Dendritic cell treated with granulocyte-macrophage colony-stimulating factor and Interleukin-4, amounts not matched to agents 40 ng/mL and 50 ng/mL, for 4 days (primary cell): ENCODE measurements around the gene KLC3.

Experiments
- H3K27ac Mint-ChIP-seq: one replicate; pipeline ENCODE4 v1.8.0; 2022; ENCODE audit warnings: mild to moderate bottlenecking, mixed read lengths
- H3K27me3 Mint-ChIP-seq: one replicate; pipeline ENCODE4 v1.8.0; 2022; ENCODE audit warnings: mild to moderate bottlenecking, mixed read lengths
- H3K36me3 Mint-ChIP-seq: one replicate; pipeline ENCODE4 v1.8.0; 2022; ENCODE audit warnings: low read depth, mixed read lengths
- H3K4me1 Mint-ChIP-seq: one replicate; pipeline ENCODE4 v1.8.0; 2022; ENCODE audit warnings: low read depth, mixed read lengths
- H3K4me3 Mint-ChIP-seq: one replicate; pipeline ENCODE4 v1.8.0; 2022; ENCODE audit warnings: mild to moderate bottlenecking, moderate library complexity, mixed read lengths
- H3K9me3 Mint-ChIP-seq: one replicate; pipeline ENCODE4 v1.8.0; 2022; ENCODE audit warnings: mixed read lengths
- intact Hi-C: fragments of 100-400 bp; cut with micrococcal nuclease; formaldehyde crosslinking; loops from one replicate; pipeline ENCODE4 v1.15.0; 2022

Gene KLC3

GRCh38 chr19:45348367-45349125 is 8.0 kb downstream of the KLC3 start:
- H3K4me1 Mint-ChIP-seq, result no peaks in the 10 kb centered on the region
- H3K27me3 Mint-ChIP-seq, result peaks cover 32% of the 10 kb centered on the region
- no peak overlapping the region for H3K4me3 Mint-ChIP-seq
- intact Hi-C loops, result no loop called here
- peaks cover 39% of the 10 kb centered on the region for H3K36me3 Mint-ChIP-seq
- H3K9me3 Mint-ChIP-seq, result no peaks in the 10 kb centered on the region
- H3K27ac Mint-ChIP-seq, result no peak overlapping the region

GRCh38 chr19:45349126-45349415 is 8.5 kb downstream of the KLC3 start:
- Mint-ChIP-seq H3K36me3 (peaks cover 45% of the 10 kb centered on the region), H3K4me1 (no peaks in the 10 kb centered on the region), H3K9me3 (no peaks in the 10 kb centered on the region), H3K4me3 (no peak overlapping the region), H3K27me3 (peaks cover 32% of the 10 kb centered on the region), H3K27ac (no peak overlapping the region)
- intact Hi-C loops, result no loop called here

DNA sequence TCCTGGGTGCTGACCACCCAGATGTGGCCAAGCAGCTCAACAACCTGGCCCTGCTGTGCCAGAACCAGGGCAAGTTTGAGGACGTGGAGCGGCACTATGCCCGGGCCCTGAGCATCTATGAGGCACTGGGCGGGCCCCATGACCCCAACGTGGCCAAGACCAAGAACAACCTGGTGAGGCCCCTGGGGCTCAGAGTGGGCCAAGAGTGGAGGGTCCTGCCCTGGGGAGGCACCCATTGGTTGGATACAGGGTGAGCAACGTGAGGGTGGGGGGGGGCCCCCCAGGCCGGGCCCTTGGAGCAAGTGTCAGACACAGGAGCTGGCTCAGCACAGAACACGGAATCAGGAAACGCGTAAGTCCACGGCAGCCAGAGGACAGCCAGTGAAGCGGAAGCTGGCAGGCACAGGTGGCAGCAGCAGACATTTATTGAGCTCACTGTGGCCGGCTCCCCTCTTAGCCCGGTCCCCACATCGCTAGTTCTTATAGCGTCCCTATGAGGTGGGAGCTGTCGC is 8.9 kb downstream of the KLC3 start:
- Mint-ChIP-seq H3K9me3 (no peaks in the 10 kb centered on the region), H3K27ac (no peak overlapping the region), H3K27me3 (peaks cover 32% of the 10 kb centered on the region), H3K4me3 (no peak overlapping the region), H3K36me3 (peaks cover 49% of the 10 kb centered on the region), H3K4me1 (no peaks in the 10 kb centered on the region)
- intact Hi-C loops, result no loop called here

GRCh38 chr19:45350477-45351058 is 10.0 kb downstream of the KLC3 start:
- peaks cover 25% of the 10 kb centered on the region for H3K27me3 Mint-ChIP-seq
- intact Hi-C loops, result no loop called here
- H3K36me3 Mint-ChIP-seq, result peaks cover 56% of the 10 kb centered on the region
- no peaks in the 10 kb centered on the region for H3K4me1 Mint-ChIP-seq
- H3K27ac Mint-ChIP-seq, result no peak overlapping the region
- H3K9me3 Mint-ChIP-seq, result no peaks in the 10 kb centered on the region
- no peak overlapping the region for H3K4me3 Mint-ChIP-seq

- H3K9me3 Mint-ChIP-seq, result no peaks in the 10 kb centered on the region
- intact Hi-C loops, result no loop called here
- no peaks in the 10 kb centered on the region for H3K4me1 Mint-ChIP-seq
- no peak overlapping the region for H3K27ac Mint-ChIP-seq
- peaks cover 17% of the 10 kb centered on the region for H3K27me3 Mint-ChIP-seq
- peaks cover 66% of the 10 kb centered on the region for H3K36me3 Mint-ChIP-seq
- no peak overlapping the region for H3K4me3 Mint-ChIP-seq
Observed at GRCh38 chr19:45351401-45351952, 10.9 kb downstream of the KLC3 start.

- H3K36me3 Mint-ChIP-seq, result peaks cover 71% of the 10 kb centered on the region
- peaks cover 11% of the 10 kb centered on the region for H3K27me3 Mint-ChIP-seq
- H3K27ac Mint-ChIP-seq, result no peak overlapping the region
- H3K4me3 Mint-ChIP-seq, result no peak overlapping the region
- no peaks in the 10 kb centered on the region for H3K9me3 Mint-ChIP-seq
- no peaks in the 10 kb centered on the region for H3K4me1 Mint-ChIP-seq
- intact Hi-C loops, result no loop called here
Observed at GRCh38 chr19:45352062-45352461, 11.5 kb downstream of the KLC3 start.

GRCh38 chr19:45352471-45352870 is 11.9 kb downstream of the KLC3 start:
- Mint-ChIP-seq H3K9me3 (no peaks in the 10 kb centered on the region), H3K4me3 (no peak overlapping the region), H3K27me3 (peaks cover 7% of the 10 kb centered on the region), H3K36me3 (peaks cover 75% of the 10 kb centered on the region), H3K27ac (no peak overlapping the region), H3K4me1 (no peaks in the 10 kb centered on the region)
- intact Hi-C loops, result no loop called here

DNA sequence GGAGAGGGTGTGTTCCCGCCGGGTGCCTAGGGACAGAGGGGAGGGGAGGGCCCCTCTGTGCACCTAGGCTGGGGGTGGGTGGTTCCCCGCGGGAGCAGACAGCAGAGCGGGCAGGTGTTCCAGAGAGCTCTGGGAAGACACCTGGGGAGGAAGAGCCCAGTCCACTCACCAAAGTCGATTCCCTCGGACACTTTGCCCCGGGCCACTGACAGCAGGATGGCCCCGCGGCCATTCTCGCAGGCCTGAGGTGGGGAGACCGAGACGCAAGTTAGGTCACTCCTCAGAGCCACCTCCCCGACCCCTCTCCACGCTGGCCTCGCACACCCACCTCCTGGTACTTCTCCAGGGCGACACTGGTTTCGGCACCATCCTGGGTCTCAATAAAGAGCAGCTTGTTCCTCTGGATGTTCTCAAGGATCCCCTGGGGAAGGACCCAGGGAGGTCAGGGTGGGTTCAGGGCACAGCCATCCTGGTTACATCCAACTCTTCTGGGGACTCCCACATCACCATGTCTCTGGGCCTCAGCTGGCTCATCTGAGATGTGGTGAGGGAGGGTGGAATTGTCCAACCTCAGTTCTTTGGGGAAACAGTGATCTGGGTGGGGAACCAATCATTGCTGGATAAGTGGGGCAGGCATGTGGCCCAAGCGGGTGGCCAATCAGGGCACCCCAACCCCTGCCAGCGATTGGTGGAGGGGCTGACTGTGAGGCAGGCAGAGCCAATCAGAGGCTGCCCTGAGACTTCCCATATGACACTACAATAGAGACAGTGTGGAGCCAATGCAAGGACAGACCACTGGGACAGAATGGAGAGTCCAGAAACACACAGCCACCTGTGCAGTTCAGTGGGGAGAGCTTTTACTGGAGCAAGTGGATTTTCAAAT is 12.6 kb downstream of the KLC3 start:
- H3K27me3 Mint-ChIP-seq, result peaks cover 3% of the 10 kb centered on the region
- H3K36me3 Mint-ChIP-seq, result peaks cover 82% of the 10 kb centered on the region
- H3K4me3 Mint-ChIP-seq, result no peak overlapping the region
- H3K4me1 Mint-ChIP-seq, result no peaks in the 10 kb centered on the region
- no peaks in the 10 kb centered on the region for H3K9me3 Mint-ChIP-seq
- H3K27ac Mint-ChIP-seq, result no peak overlapping the region
- intact Hi-C loops, result no loop called here

DNA sequence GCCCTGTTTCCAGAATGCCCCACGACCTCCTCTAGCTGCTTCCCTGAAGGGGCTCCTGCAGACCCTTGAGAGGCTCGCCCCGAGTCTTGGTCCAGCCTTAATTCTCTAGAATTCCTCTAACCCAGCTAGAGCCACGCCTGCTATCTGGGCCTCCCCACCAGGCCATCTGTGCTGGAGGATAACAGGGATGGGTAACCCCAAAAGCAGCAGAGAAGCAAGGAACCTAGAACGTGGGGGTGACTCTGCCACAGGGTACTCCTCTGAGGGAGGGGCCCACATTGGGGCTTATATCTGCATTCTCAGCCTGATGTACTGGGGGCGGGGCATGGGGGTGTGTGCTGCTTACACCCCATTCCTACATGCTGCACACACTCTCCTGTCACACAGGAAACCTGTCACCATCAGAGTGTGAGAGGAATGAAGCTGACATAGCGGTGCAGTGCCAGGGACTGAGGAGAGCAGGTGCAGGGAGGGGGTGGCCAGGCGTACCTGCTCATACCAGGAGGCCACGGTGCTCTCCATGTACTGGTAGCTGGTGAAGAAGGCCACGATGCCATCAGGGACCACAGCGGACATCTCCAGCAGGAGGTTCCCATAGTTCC is 13.8 kb downstream of the KLC3 start:
- H3K27ac Mint-ChIP-seq, result no peak overlapping the region
- H3K4me1 Mint-ChIP-seq, result no peaks in the 10 kb centered on the region
- H3K36me3 Mint-ChIP-seq, result peaks cover 93% of the 10 kb centered on the region

DNA sequence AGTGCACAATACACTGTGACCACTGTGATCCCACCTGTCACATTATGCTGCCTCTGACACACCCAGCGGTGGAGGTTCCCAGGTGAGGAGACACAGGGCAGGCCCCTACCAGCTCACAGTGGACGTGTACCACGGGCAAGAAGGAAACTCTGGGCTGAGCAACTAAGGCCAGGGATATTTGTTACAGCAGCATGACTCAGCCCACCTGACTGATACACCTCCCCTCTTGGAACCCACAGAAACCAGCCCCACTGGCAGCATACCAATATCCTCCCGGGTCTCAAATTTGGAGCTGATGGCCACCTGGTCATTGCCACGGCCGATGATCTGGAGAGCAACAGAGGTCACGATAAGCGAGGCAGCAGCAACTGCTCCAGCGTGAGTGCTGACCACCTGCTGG is 14.9 kb downstream of the KLC3 start:
- Mint-ChIP-seq H3K9me3 (no peaks in the 10 kb centered on the region), H3K27me3 (no peaks in the 10 kb centered on the region), H3K4me3 (no peak overlapping the region), H3K27ac (no peak overlapping the region), H3K4me1 (no peaks in the 10 kb centered on the region), H3K36me3 (peaks cover 95% of the 10 kb centered on the region)
- intact Hi-C loops, result no loop called here

More for the DNA sequence above, 13.8 kb downstream of the KLC3 start:
- intact Hi-C loops, result no loop called here
- Mint-ChIP-seq H3K4me3 (no peak overlapping the region), H3K27me3 (no peaks in the 10 kb centered on the region), H3K9me3 (no peaks in the 10 kb centered on the region)

DNA sequence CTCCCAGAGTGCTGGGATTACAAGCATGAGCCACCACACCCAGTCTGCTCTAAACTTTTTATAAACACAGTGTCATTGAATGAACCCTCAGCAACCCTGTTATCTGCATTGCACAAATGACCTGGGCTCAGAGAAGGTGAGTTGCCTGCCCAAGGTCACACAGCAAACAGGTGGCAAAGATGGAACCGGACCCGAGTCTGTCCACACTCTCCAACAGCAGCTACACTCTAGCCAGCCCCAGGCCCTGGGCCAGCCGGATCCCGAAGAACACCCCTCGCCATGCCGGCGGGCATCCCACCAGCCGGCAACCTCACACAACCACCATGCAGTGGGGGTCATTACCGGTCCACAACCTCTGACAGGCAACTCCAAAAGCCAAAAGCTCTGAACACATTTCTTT is 15.4 kb downstream of the KLC3 start:
- intact Hi-C loops, result no loop called here
- Mint-ChIP-seq H3K9me3 (no peaks in the 10 kb centered on the region), H3K4me3 (no peak overlapping the region), H3K36me3 (peaks cover 95% of the 10 kb centered on the region), H3K27me3 (no peaks in the 10 kb centered on the region), H3K4me1 (no peaks in the 10 kb centered on the region), H3K27ac (no peak overlapping the region)

GRCh38 chr19:45356760-45357444 is 16.4 kb downstream of the KLC3 start:
- H3K4me3 Mint-ChIP-seq, result no peak overlapping the region
- no peak overlapping the region for H3K27ac Mint-ChIP-seq
- no peaks in the 10 kb centered on the region for H3K27me3 Mint-ChIP-seq
- intact Hi-C loops, result no loop called here
- H3K36me3 Mint-ChIP-seq, result peaks cover 95% of the 10 kb centered on the region
- no peaks in the 10 kb centered on the region for H3K9me3 Mint-ChIP-seq
- no peaks in the 10 kb centered on the region for H3K4me1 Mint-ChIP-seq

GRCh38 chr19:45357445-45357783 is 16.9 kb downstream of the KLC3 start:
- H3K4me3 Mint-ChIP-seq, result no peak overlapping the region
- no peaks in the 10 kb centered on the region for H3K4me1 Mint-ChIP-seq

More at GRCh38 chr19:45357445-45357783, 16.9 kb downstream of the KLC3 start:
- Mint-ChIP-seq H3K36me3 (peaks cover 95% of the 10 kb centered on the region), H3K27me3 (no peaks in the 10 kb centered on the region), H3K9me3 (no peaks in the 10 kb centered on the region), H3K27ac (no peak overlapping the region)
- intact Hi-C loops, result no loop called here
